GM21360 (cell line): Measurements from ENCODE around the gene CYP26A1.

ENCODE experiments used
- ATAC-seq: cut with Tn5 transposase; IDR thresholded peaks from one replicate; pipeline ENCODE4 v1.9.1; 2021; ENCODE audit warnings: mild to moderate bottlenecking, moderate library complexity; ENCODE audit not compliant: unreplicated experiment

Gene CYP26A1

DNA sequence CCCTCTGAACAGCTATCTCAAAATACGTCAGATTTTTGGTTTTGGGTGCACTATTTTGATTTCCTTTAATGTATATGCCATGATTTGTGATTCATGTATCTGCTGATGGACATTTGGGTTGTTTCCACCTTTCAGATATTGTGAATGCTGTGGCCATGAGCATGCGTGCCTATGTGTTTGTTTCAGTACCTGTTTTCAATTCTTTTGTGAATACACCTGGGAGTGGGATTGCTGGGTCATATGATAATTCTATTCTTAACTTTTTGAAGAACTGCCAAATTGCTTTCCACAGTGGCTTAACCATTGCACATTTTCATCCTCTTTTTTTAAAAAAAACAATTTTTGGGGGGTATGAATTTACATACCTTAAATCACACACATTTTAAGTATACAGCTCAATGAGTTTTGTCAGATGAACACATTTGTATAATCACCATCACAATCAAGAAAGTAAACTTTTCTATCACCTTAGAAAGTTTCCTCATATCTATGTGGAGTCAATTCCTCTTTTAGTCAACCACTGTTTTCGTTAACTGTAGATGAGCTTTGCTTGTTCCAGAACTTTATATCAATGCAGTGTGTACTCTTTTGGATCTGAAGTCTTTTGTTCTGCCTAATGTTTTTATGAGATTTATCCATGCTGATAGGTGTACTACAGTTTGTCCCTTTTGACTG lies 36.9 kb downstream of the CYP26A1 start:
- ATAC-seq: no peak

DNA sequence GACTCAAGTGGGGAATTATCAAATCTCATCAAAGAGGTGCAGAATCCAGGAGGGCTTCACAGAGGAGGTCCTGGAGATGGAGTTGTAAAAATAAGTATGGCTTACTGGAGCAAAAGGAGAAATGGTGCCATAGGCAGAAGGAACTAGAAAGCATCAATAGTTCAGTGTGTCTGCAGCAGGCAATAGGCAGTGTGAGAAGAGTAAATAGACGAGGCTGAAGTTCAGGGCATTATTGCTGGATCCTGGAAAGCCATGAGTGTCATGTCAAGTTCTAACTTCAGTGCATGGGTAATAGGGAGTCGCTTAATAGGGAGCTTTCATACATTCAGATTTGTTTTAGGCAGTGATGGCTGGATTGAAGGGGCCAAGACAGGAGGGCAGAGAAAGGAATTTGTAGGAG lies 39.3 kb downstream of the CYP26A1 start:
- ATAC-seq: no peak

- no peak for ATAC-seq
These were observed 42.1 kb downstream of the CYP26A1 start for GRCh38 chr10:93115661-93116383.

DNA sequence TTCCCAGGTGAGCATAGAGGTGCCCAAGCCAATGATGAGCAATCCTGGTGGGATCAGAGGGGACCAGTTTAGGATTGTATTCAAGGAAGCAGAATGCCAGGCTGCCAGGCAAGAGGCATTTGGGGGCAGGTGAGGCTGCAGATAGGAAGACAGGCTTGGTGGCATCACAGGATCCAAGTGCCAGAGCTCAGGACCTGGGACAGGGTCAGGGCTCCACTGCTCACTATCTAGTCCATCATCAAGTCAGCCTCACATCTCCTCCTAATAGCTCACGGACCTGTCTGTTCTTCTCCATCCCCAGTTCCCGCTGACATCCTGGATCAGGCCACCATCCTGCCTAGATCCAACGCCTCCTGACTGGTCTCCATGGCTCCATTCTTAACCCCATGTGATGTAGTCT lies 47.6 kb downstream of the CYP26A1 start:
- ATAC-seq: no peak

DNA sequence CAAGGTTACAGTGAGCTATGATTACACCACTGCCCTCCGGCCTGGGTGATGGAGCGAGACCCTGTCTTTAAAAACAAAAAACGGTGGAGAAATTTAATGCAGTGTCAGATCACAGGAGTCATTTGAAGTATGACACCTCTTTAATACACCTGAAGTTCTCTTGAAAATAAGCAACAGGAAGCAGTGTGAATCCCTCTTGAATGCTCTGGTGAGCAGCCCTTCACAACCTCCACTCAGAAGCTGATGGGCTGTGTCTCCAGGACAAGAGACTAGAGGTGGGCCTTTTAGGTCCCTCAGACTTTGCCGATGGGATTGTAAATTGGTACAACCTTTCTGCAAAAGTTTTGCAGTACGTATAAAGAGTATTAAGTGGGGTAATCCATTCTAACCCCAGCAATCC lies 50.1 kb downstream of the CYP26A1 start:
- ATAC-seq: no peak

- ATAC-seq: no peak
These were observed 51.1 kb downstream of the CYP26A1 start for GRCh38 chr10:93124580-93125318.

GRCh38 chr10:93125966-93126365 lies 52.3 kb downstream of the CYP26A1 start:
- no peak for ATAC-seq

DNA sequence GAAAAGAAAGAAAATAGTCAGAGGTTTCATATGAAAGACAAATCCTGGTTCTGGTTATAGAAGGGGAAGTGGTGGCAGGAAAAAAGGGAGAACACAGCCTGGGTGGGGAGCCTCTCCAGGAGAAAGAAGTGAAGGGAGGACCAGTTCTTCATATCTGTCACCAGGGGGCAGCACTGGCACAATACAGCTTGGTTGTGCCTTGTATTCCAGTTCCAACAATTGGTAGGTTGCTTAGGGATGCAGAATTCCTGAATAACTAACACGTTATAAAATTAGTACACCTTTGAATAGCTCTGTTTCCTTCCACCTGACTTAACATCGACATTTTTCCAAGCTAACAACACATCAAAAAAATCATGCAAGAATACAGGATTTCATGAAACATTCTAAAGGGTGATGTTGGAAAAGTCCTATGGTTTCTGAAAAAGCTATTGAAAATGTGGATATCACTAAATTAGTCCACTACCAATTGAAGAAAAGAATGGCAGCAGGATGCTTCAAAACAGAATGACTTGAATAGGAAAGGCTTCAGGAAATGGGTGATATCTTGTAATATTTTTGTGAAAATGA lies 52.9 kb downstream of the CYP26A1 start:
- ATAC-seq: no peak
